Natural killer cell (primary cell): ENCODE results near the gene RSPH6A. TPM values are rescaled to one million over a fixed set of nuclear protein-coding genes. Genes with fewer than 3 reads are reported as not detected.
A peak's percentile ranks its signal among the peaks of the same experiment; 100 is the strongest.

Experiments used
- ATAC-seq, 3 donors: fragments of 150-1000 bp in 2 of 3; fragments of 200-7000 bp in 1 of 3; cut with Tn5 transposase; 1 replicate in 1 of 3; 2 replicates in 2 of 3; pipeline ENCODE4 v1.10.0; 2021; ENCODE audit warnings: mild to moderate bottlenecking in 2 of 3, moderate library complexity in 2 of 3
- DNase-seq, 2 donors: peaks; one replicate each; pipeline versions ENCODE4 v3.0.0 to v3.0.0-alpha.2; 2013 to 2021; ENCODE audit warnings: mixed read lengths in 1 of 2
- H3K27ac ChIP-seq: one replicate; pipeline ENCODE4 v1.5.1; 2013; ENCODE audit warnings: mild to moderate bottlenecking, low read length
- H3K27me3 ChIP-seq: one replicate; pipeline ENCODE4 v1.6.1; 2013; ENCODE audit warnings: low read length; ENCODE audit not compliant: control insufficient read depth, insufficient read depth
- H3K36me3 ChIP-seq: one replicate; pipeline ENCODE4 v1.6.1; 2013; ENCODE audit warnings: low read length; ENCODE audit not compliant: control insufficient read depth, insufficient read depth
- H3K4me1 ChIP-seq: one replicate; pipeline ENCODE4 v1.6.1; 2013; ENCODE audit warnings: low read length; ENCODE audit not compliant: control insufficient read depth, insufficient read depth
- H3K4me3 ChIP-seq: one replicate; pipeline ENCODE4 v1.5.1; 2013; ENCODE audit warnings: low read length
- H3K9me3 ChIP-seq: one replicate; pipeline ENCODE4 v1.6.1; 2013; ENCODE audit warnings: low read length; ENCODE audit not compliant: control insufficient read depth, insufficient read depth
- H3K27ac Mint-ChIP-seq, 2 donors: one replicate each; pipeline ENCODE4 v1.8.0; 2022; ENCODE audit warnings: mild to moderate bottlenecking in 2 of 2, mixed read lengths in 2 of 2, moderate library complexity in 1 of 2
- H3K27me3 Mint-ChIP-seq, 2 donors: one replicate each; pipeline ENCODE4 v1.8.0; 2022; ENCODE audit warnings: low read depth in 2 of 2, mixed read lengths in 2 of 2
- H3K36me3 Mint-ChIP-seq: one replicate; pipeline ENCODE4 v1.8.0; 2022; ENCODE audit warnings: mixed read lengths
- H3K4me1 Mint-ChIP-seq, 2 donors: one replicate each; pipeline ENCODE4 v1.8.0; 2022; ENCODE audit warnings: mixed read lengths in 2 of 2
- H3K4me3 Mint-ChIP-seq: one replicate; pipeline ENCODE4 v1.8.0; 2022; ENCODE audit warnings: mild to moderate bottlenecking, moderate library complexity, mixed read lengths
- H3K9me3 Mint-ChIP-seq, 2 donors: one replicate each; pipeline ENCODE4 v1.8.0; 2022; ENCODE audit warnings: mixed read lengths in 2 of 2
- WGBS: methylation state at CpG from one replicate; pipeline ENCODE4 v1.1.7; 2013; ENCODE audit warnings: missing lambda C conversion rate; ENCODE audit not compliant: insufficient coverage; 5-methylcytosine and 5-hydroxymethylcytosine counted together
- intact Hi-C: fragments of 100-400 bp; cut with micrococcal nuclease; formaldehyde crosslinking; loops from one replicate; pipeline ENCODE4 v1.14.2; 2022
- total RNA-seq, 4 donors: library from RNA; stranded (reverse); fragments of 120-200 nt in 1 of 4; gene quantifications; one replicate each; pipeline versions ENCODE4 v1.2.3 to v1.2.4, GENCODE V29; 2013 to 2022
- TF ChIP-seq, protein P1 (sequence below): fragments of 200-600 bp; IDR thresholded peaks from one replicate; pipeline ENCODE4 v1.8.0; 2022; ENCODE audit warnings: antibody characterized with exemption

The RSPH6A gene
- total RNA-seq, 3 donors from 2014 or later (not counting 1 experiment from before 2014, with no cell fraction given), result 0.18 to 0.63 (median 0.31) TPM

DNA sequence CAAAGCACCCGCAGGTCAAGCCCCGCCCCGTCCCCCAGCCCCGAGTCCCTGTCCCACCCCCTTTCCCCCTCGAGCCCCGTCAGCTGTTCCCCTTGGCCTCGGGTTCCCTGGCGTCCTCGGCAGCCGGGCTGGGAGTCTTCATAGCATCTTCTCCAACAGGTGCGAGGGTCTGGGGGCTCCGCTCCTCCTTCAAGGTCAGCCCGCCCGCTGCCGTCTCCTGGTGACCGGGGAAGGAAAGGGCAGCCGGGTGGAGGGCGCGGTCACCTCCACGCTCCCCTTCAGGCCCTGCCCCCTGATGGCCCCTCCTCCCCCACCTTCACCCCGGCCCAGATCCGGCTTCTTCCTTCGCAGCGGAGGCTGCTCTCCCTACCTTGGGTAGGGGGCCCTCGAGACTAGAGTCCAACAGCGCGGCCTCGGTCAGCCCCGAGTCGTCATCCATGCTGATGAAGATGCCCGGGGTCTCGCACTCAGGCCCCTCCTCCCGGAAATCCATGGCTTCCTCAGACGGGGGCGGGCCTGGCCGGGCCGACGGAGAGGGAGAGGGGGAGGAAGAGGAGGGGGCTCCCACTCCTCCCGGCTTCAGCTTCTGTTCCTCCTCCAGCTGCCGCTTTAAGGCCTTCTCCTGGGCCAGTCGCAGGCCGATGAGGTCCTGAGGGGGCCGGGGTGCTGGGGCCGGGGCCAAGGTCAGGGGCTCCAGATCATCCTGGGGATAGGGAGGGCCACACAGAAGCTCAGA, 541 bp upstream of the RSPH6A start:
- no peak overlapping the region for H3K27ac ChIP-seq
- peaks cover 6% of the 10 kb centered on the region for H3K27me3 ChIP-seq
- Mint-ChIP-seq H3K9me3 (no peaks in the 10 kb centered on the region), H3K4me1 (peaks cover 0 to 10% of the 10 kb centered on the region in 2 donors), H3K27ac (peak overlapping the region in 1 of 2 donors; percentile 33), H3K4me3 (peak overlapping the region; percentile 80), H3K36me3 (no peaks in the 10 kb centered on the region), H3K27me3 (peaks cover 0 to 7% of the 10 kb centered on the region in 2 donors)
- H3K36me3 ChIP-seq, result peaks cover 6% of the 10 kb centered on the region
- ATAC-seq (no peak), DNase-seq (peak in 1 of 2 donors; percentile 26)
- H3K9me3 ChIP-seq, result no peaks in the 10 kb centered on the region
- H3K4me1 ChIP-seq, result peaks cover 27% of the 10 kb centered on the region
- H3K4me3 ChIP-seq, result peak overlapping the region; percentile 16
- intact Hi-C loops, result loop anchor here (5.0 kb wide), 1 partner anchor 202 kb away; no protein-coding TSS in a partner anchor
- 19% methylated on average over 41 of the region's 44 CpGs for WGBS
- TF ChIP-seq, protein P1, sequence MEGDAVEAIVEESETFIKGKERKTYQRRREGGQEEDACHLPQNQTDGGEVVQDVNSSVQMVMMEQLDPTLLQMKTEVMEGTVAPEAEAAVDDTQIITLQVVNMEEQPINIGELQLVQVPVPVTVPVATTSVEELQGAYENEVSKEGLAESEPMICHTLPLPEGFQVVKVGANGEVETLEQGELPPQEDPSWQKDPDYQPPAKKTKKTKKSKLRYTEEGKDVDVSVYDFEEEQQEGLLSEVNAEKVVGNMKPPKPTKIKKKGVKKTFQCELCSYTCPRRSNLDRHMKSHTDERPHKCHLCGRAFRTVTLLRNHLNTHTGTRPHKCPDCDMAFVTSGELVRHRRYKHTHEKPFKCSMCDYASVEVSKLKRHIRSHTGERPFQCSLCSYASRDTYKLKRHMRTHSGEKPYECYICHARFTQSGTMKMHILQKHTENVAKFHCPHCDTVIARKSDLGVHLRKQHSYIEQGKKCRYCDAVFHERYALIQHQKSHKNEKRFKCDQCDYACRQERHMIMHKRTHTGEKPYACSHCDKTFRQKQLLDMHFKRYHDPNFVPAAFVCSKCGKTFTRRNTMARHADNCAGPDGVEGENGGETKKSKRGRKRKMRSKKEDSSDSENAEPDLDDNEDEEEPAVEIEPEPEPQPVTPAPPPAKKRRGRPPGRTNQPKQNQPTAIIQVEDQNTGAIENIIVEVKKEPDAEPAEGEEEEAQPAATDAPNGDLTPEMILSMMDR, result no peak

DNA sequence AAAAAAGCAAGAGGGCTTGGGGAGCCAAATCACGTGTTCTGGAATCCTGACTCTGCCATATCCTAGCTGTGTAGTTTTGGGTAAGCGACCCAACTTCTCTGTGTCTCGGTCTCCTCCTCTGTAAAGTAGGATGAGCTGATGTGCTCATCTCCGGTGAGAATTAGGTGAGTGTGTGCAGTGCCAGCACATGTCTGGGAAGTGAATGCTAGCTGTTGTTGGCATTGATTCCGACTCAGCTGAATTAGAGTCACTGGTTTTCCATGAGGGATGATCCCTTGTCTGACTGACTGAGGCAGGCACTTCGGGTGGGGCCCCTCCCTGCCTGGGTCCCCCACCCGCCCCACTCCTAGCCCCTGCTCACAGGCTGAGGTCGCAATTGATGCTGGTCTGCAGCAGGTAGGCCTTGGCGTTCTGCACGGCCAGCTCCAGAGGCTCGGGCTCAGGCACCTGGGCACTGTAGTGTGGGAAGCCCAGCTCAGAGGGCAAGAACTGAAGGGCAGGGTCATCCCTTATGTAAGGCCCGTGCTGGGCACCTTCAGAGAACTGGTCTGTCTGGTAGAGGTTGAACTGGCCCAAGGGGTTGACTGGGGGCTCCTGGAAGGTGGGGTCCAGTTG, 835 bp downstream of the RSPH6A start:
- no peak overlapping the region for H3K4me3 ChIP-seq
- intact Hi-C loops, result no loop called here
- H3K4me1 ChIP-seq, result peaks cover 31% of the 10 kb centered on the region
- WGBS, result 95% methylated on average over 12 of the region's 12 CpGs
- H3K36me3 Mint-ChIP-seq, result no peaks in the 10 kb centered on the region
- DNase-seq (no peak), ATAC-seq (no peak)
- peak overlapping the region; percentile 38 for H3K4me3 Mint-ChIP-seq
- no peak overlapping the region for H3K27ac ChIP-seq
- no peaks in the 10 kb centered on the region for H3K9me3 Mint-ChIP-seq
- TF ChIP-seq, protein P1, result no peak
- no peak overlapping the region for H3K27ac Mint-ChIP-seq
- peaks cover 6% of the 10 kb centered on the region for H3K27me3 ChIP-seq
- H3K36me3 ChIP-seq, result no peaks in the 10 kb centered on the region
- peaks cover 0 to 14% of the 10 kb centered on the region in 2 donors for H3K4me1 Mint-ChIP-seq
- peaks cover 0 to 7% of the 10 kb centered on the region in 2 donors for H3K27me3 Mint-ChIP-seq
- no peaks in the 10 kb centered on the region for H3K9me3 ChIP-seq

DNA sequence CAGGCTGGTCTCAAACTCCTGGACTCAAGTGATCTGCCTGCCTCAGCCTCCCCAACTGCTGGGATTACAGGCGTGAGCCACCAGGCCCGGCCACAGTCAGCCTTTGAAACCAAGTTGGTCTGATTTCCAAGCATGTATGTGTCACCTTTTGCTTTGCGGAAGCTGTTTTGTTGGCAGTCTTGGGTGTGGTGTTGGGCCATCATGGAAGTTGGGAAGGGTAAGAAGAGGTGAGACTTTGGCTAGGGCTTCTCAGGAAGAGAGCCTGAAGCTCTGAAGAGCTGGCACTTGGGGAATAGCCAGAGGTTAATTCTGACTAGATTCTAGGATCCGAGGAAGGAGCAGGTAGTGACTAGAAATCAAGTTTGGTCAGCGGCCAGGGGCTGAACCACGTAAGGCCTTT, 2.8 kb downstream of the RSPH6A start:
- Mint-ChIP-seq H3K36me3 (no peaks in the 10 kb centered on the region), H3K9me3 (no peaks in the 10 kb centered on the region), H3K27me3 (peaks cover 0 to 7% of the 10 kb centered on the region in 2 donors), H3K4me3 (no peak overlapping the region), H3K4me1 (peaks cover 0 to 14% of the 10 kb centered on the region in 2 donors), H3K27ac (no peak overlapping the region)
- Histone ChIP-seq H3K9me3 (no peaks in the 10 kb centered on the region), H3K4me3 (no peak overlapping the region), H3K36me3 (no peaks in the 10 kb centered on the region), H3K27me3 (peaks cover 6% of the 10 kb centered on the region), H3K4me1 (peaks cover 28% of the 10 kb centered on the region), H3K27ac (no peak overlapping the region)
- TF ChIP-seq, protein P1, result no peak
- ATAC-seq (no peak), DNase-seq (no peak)
- WGBS, result 90% methylated on average over 6 of the region's 6 CpGs
- intact Hi-C loops, result no loop called here
